DMS153 treated with DMSO at 0.1 percent for 48 hours (cell line): Measurements from ENCODE around the gene HLCS.
A peak's percentile ranks its signal among the peaks of the same experiment; 100 is the strongest.

Source experiments
- DNase-seq: peaks from one replicate; lab custom pipeline; 2025; ENCODE audit not compliant: unreplicated experiment; lab: John Stamatoyannopoulos, UW

The HLCS gene

DNA sequence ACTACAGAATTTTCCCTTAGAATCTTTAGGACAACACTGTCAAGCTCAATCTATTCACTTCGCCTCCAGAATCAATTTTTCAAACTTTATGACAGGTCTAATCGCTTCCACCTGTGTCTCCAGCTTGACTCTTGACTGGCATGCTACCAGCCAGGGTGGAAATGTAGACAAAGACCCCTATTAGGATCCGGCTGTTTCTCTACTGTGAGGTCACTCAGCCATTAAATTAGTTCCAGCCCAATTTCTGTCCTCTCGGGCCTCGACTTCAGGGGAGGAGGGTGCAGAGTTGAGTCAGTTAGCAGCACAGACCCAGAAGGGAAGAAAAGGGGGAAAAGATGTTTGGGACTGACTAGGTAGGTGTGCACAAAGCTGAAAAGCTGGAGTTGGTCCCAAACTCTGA is 78.5 kb downstream of the HLCS start:
- DNase-seq: no peak

GRCh38 chr21:36883532-36884486 is 82.7 kb downstream of the HLCS start:
- no peak for DNase-seq

GRCh38 chr21:36882776-36883175 is 83.7 kb downstream of the HLCS start:
- no peak for DNase-seq

GRCh38 chr21:36881228-36881627 is 85.2 kb downstream of the HLCS start:
- no peak for DNase-seq

DNA sequence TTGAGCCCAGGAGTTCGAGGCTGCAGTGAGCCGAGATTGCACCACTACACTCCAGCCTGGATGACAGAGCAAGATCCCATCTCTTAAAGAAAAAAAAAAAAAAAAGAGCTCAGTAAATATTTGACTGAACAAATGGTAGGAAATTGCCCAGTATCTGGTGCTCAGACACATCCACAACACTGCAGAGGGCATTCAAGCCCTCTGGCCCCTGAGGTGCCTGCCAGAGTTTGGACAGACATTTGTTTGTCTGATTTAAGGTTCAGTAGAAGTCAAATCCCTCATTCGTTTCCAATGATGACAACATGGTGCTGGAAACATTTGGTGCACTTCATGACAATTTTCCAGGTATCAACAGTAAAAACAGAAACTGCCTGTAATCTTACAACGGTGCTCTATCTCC is 86.6 kb downstream of the HLCS start:
- DNase-seq: no peak

GRCh38 chr21:36877741-36878140 is 88.7 kb downstream of the HLCS start:
- DNase-seq: no peak

GRCh38 chr21:36874665-36875064 is 91.8 kb downstream of the HLCS start:
- DNase-seq: no peak

DNA sequence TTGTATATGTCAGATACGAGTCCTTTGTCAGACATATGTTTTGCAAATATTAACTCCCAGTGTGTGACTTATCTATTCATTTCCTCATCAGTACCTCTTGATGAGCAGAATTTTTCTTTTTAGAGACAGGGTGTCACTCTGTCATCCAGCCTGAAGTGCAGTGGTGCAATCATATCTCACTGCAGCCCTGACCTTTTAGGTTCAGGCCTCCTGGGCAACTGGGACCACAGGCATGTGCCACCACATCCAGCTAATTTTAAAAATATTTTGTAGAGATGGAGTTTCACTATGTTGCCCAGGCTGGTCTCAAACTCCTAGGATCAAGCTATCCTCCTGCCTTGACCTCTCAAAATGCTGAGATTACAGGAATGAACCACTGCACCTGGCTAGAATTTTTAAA is 93.0 kb downstream of the HLCS start:
- no peak for DNase-seq

GRCh38 chr21:36867291-36867905 is 99.1 kb downstream of the HLCS start:
- DNase-seq: no peak

GRCh38 chr21:36866419-36866818 is 100.0 kb downstream of the HLCS start:
- no peak for DNase-seq

GRCh38 chr21:36864974-36865373 is 101.5 kb downstream of the HLCS start:
- DNase-seq: no peak

- DNase-seq: no peak
Measured at GRCh38 chr21:36863260-36863659, 103.2 kb downstream of the HLCS start.

- no peak for DNase-seq
Measured at GRCh38 chr21:36861595-36862323, 104.7 kb downstream of the HLCS start.

- no peak for DNase-seq
Measured at GRCh38 chr21:36860736-36861594, 105.5 kb downstream of the HLCS start.

DNA sequence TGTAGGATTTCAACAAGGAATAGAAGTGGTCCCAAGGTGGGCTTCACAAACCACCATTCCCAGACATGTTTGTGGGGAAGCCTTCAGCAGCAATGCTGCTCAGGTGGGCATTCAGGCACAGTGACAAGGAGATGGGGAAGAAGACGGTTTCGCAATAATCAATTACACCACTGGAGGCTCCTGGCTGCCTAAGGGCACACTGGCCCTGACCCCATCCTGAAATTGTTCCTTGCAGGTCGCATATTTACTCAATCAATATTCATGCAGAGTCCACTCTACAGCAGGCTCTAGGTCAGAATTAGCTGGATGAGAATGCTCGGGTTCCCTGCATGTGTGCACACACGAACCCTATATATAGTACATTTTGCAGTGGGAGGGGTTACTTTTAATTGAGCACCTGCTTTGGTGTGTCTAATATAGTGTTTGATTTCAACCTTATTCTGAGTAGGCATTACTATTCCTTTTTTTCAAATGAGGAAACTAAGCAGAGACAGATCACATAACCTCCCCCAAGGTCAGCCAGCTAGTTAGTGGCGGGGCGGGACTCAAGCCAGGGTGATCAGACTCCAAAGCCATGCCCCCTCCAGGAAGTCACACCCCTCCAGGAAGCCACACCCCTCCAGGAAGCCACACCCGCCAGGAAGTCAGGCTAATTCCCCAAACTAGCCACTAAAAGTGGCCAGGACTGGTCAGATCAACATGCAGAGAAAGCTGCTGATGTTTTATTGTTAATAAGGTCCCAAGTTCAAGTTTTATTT is 106.5 kb downstream of the HLCS start:
- no peak for DNase-seq

- no peak for DNase-seq
Measured at GRCh38 chr21:36858320-36858957, 108.0 kb downstream of the HLCS start.

DNA sequence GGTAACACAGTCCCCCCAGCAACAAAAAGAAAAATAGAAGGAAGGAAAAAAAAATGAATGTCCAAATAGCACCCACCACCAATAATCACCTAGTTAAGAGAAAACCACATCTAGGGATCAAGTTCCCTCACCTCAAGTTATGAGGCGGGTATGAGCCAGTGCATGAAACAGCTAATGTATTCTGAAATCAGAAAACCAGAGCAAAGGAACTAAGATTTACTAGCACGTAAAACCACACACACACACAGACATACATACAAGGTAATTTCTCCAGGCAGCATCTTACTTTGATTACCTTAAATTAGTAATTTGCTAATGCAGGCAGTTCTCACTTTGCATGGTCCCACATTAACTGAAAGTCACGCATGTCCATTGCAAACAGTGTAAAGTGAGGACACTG is 109.8 kb downstream of the HLCS start:
- no peak for DNase-seq

DNA sequence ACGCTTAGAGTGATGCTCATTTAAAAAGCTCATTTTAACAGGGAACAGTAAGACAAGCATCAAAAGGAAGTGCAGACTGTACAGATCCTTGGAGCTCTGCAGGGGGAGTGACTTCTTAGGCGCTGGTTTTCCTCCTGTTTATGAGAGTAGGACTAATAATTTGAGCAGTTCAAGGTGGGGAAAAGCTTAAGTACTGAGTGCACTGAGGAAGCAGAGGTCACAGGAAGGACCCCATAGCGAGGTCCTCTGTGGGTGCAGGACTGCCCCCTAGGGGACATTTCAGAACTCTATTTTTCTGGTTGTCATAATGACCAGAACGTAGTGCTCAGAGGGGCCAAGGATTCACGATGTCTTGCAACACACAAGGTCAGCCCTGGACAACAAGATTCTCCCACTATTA is 112.1 kb downstream of the HLCS start:
- peak; percentile 4 for DNase-seq

- no peak for DNase-seq
Measured at GRCh38 chr21:36852864-36853263, 113.6 kb downstream of the HLCS start.

DNA sequence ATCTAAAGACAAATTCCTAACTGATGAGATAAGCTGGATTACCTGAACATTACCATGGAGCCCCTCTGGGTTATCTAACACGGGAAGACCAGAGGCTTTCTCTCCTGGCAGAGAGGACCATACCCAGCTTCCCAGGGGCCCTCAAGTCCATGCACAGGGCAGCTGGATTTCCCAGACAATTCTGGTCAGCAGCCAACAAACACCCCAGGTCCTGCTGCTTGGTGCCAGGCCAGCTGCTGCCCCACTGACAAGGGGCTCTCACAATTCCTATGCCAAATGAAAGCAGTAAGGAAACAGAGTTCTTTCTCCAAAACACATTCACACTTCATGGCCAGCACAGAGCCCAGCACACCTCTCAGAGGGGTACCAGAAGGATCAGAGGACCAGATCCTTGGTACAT is 114.2 kb downstream of the HLCS start:
- DNase-seq: no peak
